ENCODE results near the gene KCNC3. TPM values are rescaled to one million over a fixed set of nuclear protein-coding genes. Genes with fewer than 3 reads are reported as not detected.

KCNC3 gene
- polyA plus RNA-seq, 1 donor, result 3.1 TPM

DNA sequence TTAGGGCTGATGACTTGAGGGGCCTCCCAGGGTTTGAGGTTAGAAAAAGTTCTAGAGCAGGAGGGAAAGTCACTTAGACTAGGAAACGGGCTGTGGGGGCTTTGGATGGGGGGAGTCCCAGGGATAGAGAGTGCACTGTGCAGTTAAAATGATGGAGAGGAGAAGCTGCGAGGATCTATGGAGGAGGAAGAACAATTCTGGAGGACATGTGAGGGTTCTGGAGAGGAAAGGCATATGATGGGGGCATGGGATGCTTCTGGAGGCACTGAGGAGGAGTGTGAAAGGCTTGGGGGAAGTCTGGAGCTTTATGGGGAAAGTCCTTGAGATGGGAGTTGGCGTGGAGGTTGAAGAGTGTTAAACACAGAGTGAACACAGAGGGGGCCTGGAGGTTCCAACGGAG lies 2.2 kb downstream of the KCNC3 start:
- Histone ChIP-seq H3K36me3 (ENCODE audit: control insufficient read depth, insufficient read depth, low read length) (no peaks in the 10 kb centered on the region), H3K9me3 (ENCODE audit: control insufficient read depth, low read depth, low read length) (peaks cover 10% of the 10 kb centered on the region), H3K27me3 (ENCODE audit: control insufficient read depth, insufficient read depth, low read length) (peaks cover 55% of the 10 kb centered on the region), H3K4me1 (ENCODE audit: control insufficient read depth, insufficient read depth, low read length) (peaks cover 23% of the 10 kb centered on the region), H3K4me3 (ENCODE audit: low read length) (no peak overlapping the region), H3K27ac (ENCODE audit: low read length) (no peak overlapping the region)
- WGBS (ENCODE audit: insufficient coverage, low lambda C conversion rate), result no CpG with 5 or more reads among the region's 4 CpGs
- no peak for DNase-seq

DNA sequence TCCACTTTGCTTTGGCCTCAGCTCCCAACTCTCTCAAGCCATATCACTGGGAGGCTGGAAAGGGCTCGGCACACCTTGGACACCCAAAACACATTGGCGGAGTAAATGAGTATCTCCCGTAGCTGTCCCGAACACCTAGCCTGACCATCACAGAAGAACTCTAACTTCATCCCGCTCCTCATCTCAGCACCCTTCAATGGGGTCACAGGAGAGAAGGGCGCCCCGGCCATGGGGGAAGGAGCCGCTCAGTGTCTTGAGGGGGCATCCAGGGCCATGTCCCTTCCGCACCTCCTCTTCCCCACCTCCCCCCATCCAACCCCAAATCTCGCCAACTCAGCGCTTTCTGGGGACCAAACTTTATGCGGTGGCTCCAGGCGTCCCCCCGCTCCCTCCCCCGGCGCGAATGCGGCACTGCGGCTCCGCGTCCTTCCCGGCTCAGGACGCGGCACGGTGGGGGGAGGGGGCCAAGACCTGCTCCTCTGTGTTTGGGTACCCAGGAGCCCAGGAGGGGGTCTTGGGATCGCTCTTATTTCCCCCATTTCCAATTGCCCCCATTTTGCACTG lies 3.0 kb downstream of the KCNC3 start:
- WGBS (ENCODE audit: insufficient coverage, low lambda C conversion rate), result no CpG with 5 or more reads among the region's 26 CpGs
- Histone ChIP-seq H3K36me3 (ENCODE audit: control insufficient read depth, insufficient read depth, low read length) (no peaks in the 10 kb centered on the region), H3K27ac (ENCODE audit: low read length) (no peak overlapping the region), H3K27me3 (ENCODE audit: control insufficient read depth, insufficient read depth, low read length) (peaks cover 47% of the 10 kb centered on the region), H3K4me3 (ENCODE audit: low read length) (no peak overlapping the region), H3K9me3 (ENCODE audit: control insufficient read depth, low read depth, low read length) (peaks cover 10% of the 10 kb centered on the region), H3K4me1 (ENCODE audit: control insufficient read depth, insufficient read depth, low read length) (peaks cover 18% of the 10 kb centered on the region)
- DNase-seq, result no peak

DNA sequence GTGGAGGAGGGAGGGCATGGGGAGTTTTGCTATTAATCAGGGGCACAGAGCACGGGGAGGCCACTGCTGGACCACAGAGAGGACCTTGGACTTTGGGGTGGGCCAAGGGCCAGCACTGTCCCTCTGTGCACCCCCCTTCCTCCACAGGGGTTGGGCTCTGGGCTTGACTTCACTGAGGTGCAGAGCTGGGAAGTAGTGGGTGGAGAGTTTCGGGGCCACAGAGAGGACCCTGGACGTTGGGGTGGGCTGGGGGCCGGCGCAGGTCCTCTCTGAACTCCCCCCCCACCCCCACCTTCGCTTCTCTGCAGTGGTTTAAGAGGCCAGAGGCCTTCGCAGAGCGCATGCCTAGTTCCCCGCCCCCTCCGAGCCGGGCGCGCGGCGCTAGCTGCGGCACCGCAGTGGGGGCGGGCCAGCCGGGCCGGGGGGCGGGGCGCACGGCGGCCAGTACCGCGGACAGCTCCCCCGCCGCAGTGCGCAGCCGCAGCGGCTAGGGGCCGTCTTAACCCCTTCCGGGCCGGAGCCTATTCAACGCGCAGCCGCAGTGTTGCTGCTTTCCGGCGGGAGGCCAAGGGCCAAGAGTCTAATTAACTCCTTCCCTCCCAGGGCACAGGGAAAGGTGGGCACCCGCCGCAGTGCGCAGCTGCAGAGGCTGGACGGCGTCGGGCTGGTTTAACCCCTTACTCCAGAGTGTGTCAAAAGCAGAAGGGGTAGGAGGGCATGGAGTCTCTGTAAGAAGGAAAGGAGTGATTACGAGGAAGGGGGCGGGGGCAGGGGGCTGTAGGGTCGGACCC lies 3.7 kb downstream of the KCNC3 start:
- peaks cover 10% of the 10 kb centered on the region for H3K9me3 ChIP-seq (ENCODE audit: control insufficient read depth, low read depth, low read length)
- peaks cover 42% of the 10 kb centered on the region for H3K27me3 ChIP-seq (ENCODE audit: control insufficient read depth, insufficient read depth, low read length)
- no peaks in the 10 kb centered on the region for H3K36me3 ChIP-seq (ENCODE audit: control insufficient read depth, insufficient read depth, low read length)
- WGBS (ENCODE audit: insufficient coverage, low lambda C conversion rate), result no CpG with 5 or more reads among the region's 48 CpGs
- peaks cover 15% of the 10 kb centered on the region for H3K4me1 ChIP-seq (ENCODE audit: control insufficient read depth, insufficient read depth, low read length)
- DNase-seq, result peak; percentile 50 to 72
- no peak overlapping the region for H3K27ac ChIP-seq (ENCODE audit: low read length)
- no peak overlapping the region for H3K4me3 ChIP-seq (ENCODE audit: low read length)

DNA sequence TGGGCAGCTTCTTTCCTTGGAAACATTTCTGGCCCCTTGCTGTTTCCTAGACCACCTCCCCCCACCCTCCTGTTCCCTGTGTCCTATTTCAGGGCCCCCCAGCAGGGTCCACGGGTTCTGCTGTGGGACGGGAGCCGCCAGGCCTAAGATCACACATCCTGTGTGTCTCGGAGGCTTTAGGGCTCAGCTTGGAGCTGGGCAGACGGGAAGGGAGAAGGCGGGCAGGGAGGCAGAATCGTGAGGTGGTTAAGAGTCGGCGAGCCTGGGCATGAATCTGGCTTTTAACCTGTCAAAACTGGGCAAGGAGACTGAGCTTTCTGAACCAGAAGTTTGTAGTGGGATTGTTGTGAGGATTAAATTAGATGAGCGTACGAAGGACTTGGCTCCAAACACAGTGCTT lies 4.8 kb downstream of the KCNC3 start:
- no peak for DNase-seq
- H3K27me3 ChIP-seq (ENCODE audit: control insufficient read depth, insufficient read depth, low read length), result peaks cover 30% of the 10 kb centered on the region
- H3K27ac ChIP-seq (ENCODE audit: low read length), result no peak overlapping the region
- H3K4me1 ChIP-seq (ENCODE audit: control insufficient read depth, insufficient read depth, low read length), result peaks cover 10% of the 10 kb centered on the region
- H3K36me3 ChIP-seq (ENCODE audit: control insufficient read depth, insufficient read depth, low read length), result no peaks in the 10 kb centered on the region
- no peak overlapping the region for H3K4me3 ChIP-seq (ENCODE audit: low read length)
- peaks cover 6% of the 10 kb centered on the region for H3K9me3 ChIP-seq (ENCODE audit: control insufficient read depth, low read depth, low read length)
- WGBS (ENCODE audit: insufficient coverage, low lambda C conversion rate), result 96% methylated on average over 3 of the region's 11 CpGs

DNA sequence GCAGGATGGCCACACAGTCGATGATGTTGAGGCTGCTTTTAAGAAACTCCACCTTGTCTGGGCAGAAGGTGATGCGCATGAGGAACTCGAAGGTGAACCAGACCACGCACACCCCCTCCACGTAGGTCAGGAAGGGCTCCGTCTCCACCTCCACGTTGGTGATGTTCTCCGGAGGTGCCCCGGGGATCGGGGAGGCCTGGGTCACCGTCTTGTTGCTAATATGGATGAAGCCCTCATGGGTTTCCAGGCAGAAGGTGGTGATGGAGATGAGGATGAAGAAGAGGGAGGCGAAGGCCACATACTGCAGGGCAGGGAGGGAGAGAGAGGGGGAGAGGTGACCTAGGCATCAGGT lies 5.4 kb downstream of the KCNC3 start:
- WGBS (ENCODE audit: insufficient coverage, low lambda C conversion rate), result no CpG with 5 or more reads among the region's 12 CpGs
- no peak for DNase-seq
- Histone ChIP-seq H3K9me3 (ENCODE audit: control insufficient read depth, low read depth, low read length) (peaks cover 6% of the 10 kb centered on the region), H3K36me3 (ENCODE audit: control insufficient read depth, insufficient read depth, low read length) (no peaks in the 10 kb centered on the region), H3K27me3 (ENCODE audit: control insufficient read depth, insufficient read depth, low read length) (peaks cover 27% of the 10 kb centered on the region), H3K27ac (ENCODE audit: low read length) (no peak overlapping the region), H3K4me3 (ENCODE audit: low read length) (no peak overlapping the region), H3K4me1 (ENCODE audit: control insufficient read depth, insufficient read depth, low read length) (peaks cover 9% of the 10 kb centered on the region)

DNA sequence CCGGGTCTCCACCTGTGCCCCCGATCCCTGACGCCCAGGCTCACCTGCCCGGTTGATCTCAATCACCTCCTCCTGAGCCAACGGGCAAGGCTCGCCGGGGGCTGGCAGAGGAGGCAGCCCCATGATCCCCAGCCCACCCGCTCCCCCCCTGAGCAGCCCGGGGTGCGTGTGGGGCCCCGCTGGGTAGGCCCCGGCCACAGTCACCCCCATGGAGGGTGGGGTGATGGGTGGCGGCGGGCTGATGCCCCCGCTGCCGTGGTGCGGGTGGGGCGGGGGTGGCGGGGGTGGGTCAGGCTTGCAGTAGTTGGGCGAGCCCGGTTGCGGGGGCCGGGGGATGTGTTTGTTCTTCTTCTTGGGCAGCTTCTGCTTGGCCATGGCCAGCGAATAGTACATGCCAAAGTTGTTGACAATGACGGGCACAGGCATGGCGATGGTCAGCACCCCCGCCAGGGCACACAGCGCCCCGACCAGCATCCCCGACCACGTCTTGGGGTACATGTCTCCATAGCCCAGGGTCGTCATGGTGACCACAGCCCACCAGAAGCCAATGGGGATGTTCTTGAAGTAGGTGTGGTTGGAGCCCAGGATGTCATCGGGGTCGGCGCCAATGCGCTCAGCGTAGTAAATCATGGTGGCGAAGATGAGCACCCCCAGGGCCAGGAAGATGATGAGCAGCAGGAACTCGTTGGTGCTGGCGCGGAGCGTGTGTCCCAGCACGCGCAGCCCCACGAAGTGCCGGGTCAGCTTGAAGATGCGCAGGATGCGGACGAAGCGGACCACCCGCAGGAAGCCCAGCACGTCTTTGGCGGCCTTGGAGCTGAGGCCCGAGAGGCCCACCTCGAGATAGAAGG lies 6.0 kb downstream of the KCNC3 start:
- no peak for DNase-seq
- WGBS (ENCODE audit: insufficient coverage, low lambda C conversion rate), result no CpG with 5 or more reads among the region's 55 CpGs
- peaks cover 24% of the 10 kb centered on the region for H3K27me3 ChIP-seq (ENCODE audit: control insufficient read depth, insufficient read depth, low read length)

DNA sequence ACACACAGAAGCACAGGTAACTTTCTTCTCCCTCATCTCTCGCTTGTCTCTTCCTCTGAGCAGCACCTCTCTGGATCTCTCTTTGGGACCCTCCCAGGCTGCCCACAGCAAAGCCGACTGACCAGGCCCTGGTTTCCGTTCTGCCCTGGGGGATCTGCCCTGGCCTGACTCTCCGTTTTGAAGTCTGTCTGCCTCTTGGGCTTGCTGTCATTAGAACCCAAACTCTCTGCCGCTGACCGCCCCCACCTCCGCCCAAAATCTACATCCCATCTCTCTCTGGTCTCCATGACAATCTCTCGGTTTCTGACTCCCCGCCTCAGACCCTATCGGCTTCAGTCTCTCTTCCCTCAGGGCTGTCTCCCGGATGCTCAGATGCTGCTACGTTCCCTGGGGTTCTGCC lies 6.9 kb downstream of the KCNC3 start:
- no peak for DNase-seq
- no peak overlapping the region for H3K4me3 ChIP-seq (ENCODE audit: low read length)
- H3K4me1 ChIP-seq (ENCODE audit: control insufficient read depth, insufficient read depth, low read length), result peaks cover 9% of the 10 kb centered on the region
- H3K36me3 ChIP-seq (ENCODE audit: control insufficient read depth, insufficient read depth, low read length), result no peaks in the 10 kb centered on the region
- no peak overlapping the region for H3K27ac ChIP-seq (ENCODE audit: low read length)
- peaks cover 16% of the 10 kb centered on the region for H3K27me3 ChIP-seq (ENCODE audit: control insufficient read depth, insufficient read depth, low read length)
- WGBS (ENCODE audit: insufficient coverage, low lambda C conversion rate), result 88% methylated on average over 5 of the region's 12 CpGs
- peaks cover 6% of the 10 kb centered on the region for H3K9me3 ChIP-seq (ENCODE audit: control insufficient read depth, low read depth, low read length)

More for the DNA sequence above, 6.0 kb downstream of the KCNC3 start:
- peaks cover 9% of the 10 kb centered on the region for H3K4me1 ChIP-seq (ENCODE audit: control insufficient read depth, insufficient read depth, low read length)
- no peak overlapping the region for H3K27ac ChIP-seq (ENCODE audit: low read length)
- H3K36me3 ChIP-seq (ENCODE audit: control insufficient read depth, insufficient read depth, low read length), result no peaks in the 10 kb centered on the region
- H3K9me3 ChIP-seq (ENCODE audit: control insufficient read depth, low read depth, low read length), result peaks cover 6% of the 10 kb centered on the region
- no peak overlapping the region for H3K4me3 ChIP-seq (ENCODE audit: low read length)

DNA sequence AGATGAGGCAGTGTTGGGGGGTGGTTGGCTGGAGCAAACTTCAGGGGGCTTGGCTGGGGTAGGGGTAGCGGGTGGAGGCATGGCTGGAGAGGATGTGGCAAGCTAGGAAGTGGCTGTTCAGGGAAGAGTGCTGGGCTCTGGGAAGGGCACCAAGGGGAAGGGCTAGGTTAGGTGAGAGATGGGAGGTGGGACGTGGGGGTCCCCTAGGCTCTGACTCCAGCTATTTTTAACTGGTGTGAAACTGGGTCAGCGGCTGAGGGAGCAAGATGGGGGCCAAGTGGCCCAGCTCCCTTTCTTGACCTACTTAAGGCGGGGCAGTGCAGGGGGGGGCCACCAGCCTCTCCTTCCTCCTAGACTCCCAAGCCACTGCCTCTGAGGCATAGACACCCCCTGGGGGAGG lies 7.3 kb downstream of the KCNC3 start:
- WGBS (ENCODE audit: insufficient coverage, low lambda C conversion rate), result 63% methylated on average over 1 of the region's 4 CpGs
- peaks cover 6% of the 10 kb centered on the region for H3K9me3 ChIP-seq (ENCODE audit: control insufficient read depth, low read depth, low read length)

DNA sequence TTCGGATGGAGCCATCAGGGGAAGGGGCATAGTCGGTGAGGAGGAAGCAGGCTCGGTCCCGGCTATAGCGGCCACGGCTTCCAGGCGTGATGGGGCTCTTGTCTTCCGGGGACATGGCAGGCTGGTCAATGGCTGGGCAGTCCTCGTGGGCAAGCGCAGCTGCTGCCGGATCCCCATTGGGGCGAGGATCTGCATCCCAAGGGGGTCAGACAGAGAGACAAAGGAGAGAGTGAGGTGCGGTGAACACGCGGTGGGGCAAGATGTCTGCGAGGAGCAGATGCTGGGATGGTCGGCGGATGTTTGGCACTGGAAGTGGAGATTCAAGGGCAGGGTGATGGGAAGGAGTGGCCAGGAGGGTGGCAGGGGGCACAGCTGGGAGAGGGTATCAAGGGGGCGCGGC lies 8.6 kb downstream of the KCNC3 start:
- H3K36me3 ChIP-seq (ENCODE audit: control insufficient read depth, insufficient read depth, low read length), result no peaks in the 10 kb centered on the region
- H3K4me3 ChIP-seq (ENCODE audit: low read length), result no peak overlapping the region
- H3K9me3 ChIP-seq (ENCODE audit: control insufficient read depth, low read depth, low read length), result no peaks in the 10 kb centered on the region
- no peak for DNase-seq
- WGBS (ENCODE audit: insufficient coverage, low lambda C conversion rate), result no CpG with 5 or more reads among the region's 20 CpGs
- peaks cover 9% of the 10 kb centered on the region for H3K27me3 ChIP-seq (ENCODE audit: control insufficient read depth, insufficient read depth, low read length)
- H3K4me1 ChIP-seq (ENCODE audit: control insufficient read depth, insufficient read depth, low read length), result peaks cover 4% of the 10 kb centered on the region
- H3K27ac ChIP-seq (ENCODE audit: low read length), result no peak overlapping the region

More for the DNA sequence above, 7.3 kb downstream of the KCNC3 start:
- no peak for DNase-seq
- no peak overlapping the region for H3K4me3 ChIP-seq (ENCODE audit: low read length)
- no peaks in the 10 kb centered on the region for H3K36me3 ChIP-seq (ENCODE audit: control insufficient read depth, insufficient read depth, low read length)
- H3K27ac ChIP-seq (ENCODE audit: low read length), result no peak overlapping the region
- H3K27me3 ChIP-seq (ENCODE audit: control insufficient read depth, insufficient read depth, low read length), result peaks cover 12% of the 10 kb centered on the region
- H3K4me1 ChIP-seq (ENCODE audit: control insufficient read depth, insufficient read depth, low read length), result peaks cover 9% of the 10 kb centered on the region

DNA sequence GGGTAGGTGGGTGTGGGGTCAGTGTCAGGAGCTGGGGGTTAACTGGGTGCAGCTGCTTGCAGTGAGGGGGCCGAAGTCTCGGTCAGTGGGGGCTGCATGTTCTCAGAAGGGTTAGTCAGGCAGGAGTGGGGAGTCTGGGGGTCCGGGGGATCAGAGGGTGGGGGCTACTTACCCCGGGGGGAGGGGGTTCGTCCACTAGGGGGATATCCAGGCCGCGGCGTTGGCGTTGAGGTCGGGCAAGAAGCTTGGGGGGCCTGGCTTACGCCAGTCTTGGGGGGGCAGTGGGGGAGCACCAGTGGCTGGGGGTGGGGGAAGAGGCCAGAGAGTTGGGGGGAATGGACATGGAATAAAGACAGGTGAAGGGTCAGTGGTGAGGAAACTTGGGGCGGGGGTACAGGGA lies 9.1 kb downstream of the KCNC3 start:
- peaks cover 13% of the 10 kb centered on the region for H3K27me3 ChIP-seq (ENCODE audit: control insufficient read depth, insufficient read depth, low read length)
- H3K36me3 ChIP-seq (ENCODE audit: control insufficient read depth, insufficient read depth, low read length), result no peaks in the 10 kb centered on the region
- H3K9me3 ChIP-seq (ENCODE audit: control insufficient read depth, low read depth, low read length), result no peaks in the 10 kb centered on the region
- no peak overlapping the region for H3K4me3 ChIP-seq (ENCODE audit: low read length)
- WGBS (ENCODE audit: insufficient coverage, low lambda C conversion rate), result no CpG with 5 or more reads among the region's 12 CpGs
- H3K4me1 ChIP-seq (ENCODE audit: control insufficient read depth, insufficient read depth, low read length), result peaks cover under 1% of the 10 kb centered on the region
- H3K27ac ChIP-seq (ENCODE audit: low read length), result no peak overlapping the region
- DNase-seq, result no peak
